ENCODE measurements around the gene TOPBP1.

GRCh38 chr3:133673746-133674145 lies 12.0 kb upstream of the TOPBP1 start:
- TF ChIP-seq, protein P1, sequence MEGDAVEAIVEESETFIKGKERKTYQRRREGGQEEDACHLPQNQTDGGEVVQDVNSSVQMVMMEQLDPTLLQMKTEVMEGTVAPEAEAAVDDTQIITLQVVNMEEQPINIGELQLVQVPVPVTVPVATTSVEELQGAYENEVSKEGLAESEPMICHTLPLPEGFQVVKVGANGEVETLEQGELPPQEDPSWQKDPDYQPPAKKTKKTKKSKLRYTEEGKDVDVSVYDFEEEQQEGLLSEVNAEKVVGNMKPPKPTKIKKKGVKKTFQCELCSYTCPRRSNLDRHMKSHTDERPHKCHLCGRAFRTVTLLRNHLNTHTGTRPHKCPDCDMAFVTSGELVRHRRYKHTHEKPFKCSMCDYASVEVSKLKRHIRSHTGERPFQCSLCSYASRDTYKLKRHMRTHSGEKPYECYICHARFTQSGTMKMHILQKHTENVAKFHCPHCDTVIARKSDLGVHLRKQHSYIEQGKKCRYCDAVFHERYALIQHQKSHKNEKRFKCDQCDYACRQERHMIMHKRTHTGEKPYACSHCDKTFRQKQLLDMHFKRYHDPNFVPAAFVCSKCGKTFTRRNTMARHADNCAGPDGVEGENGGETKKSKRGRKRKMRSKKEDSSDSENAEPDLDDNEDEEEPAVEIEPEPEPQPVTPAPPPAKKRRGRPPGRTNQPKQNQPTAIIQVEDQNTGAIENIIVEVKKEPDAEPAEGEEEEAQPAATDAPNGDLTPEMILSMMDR (IDR thresholded peaks at IDR 0.05), result no peak
- no peak for TF ChIP-seq POLR2A (IDR thresholded peaks at IDR 0.05)
